NCI-H187 treated with DMSO at 0.1 percent for 48 hours (cell line): ENCODE results near the gene MRTFA.

Source experiments
- DNase-seq: peaks from one replicate; lab custom pipeline; 2025; lab: John Stamatoyannopoulos, UW

MRTFA gene

DNA sequence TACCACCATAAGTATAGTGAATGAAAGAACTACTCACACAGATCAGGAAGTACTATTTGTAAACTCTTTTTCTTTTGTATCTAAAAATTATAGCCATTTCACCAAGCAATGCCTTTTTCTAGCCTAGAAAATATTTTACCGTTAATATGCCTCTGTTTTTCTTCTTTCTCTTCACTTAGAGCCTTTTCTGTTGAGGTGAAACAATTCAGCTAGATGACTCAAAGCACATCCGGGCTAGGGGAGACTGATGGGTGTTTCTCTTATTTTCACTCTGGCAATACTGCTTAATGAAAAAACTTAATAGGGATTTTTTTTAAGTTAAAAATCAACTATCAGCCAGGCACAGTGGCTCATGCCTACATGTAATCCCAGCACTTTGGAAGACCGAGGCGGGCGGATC is 172.8 kb downstream of the MRTFA start:
- no peak for DNase-seq

DNA sequence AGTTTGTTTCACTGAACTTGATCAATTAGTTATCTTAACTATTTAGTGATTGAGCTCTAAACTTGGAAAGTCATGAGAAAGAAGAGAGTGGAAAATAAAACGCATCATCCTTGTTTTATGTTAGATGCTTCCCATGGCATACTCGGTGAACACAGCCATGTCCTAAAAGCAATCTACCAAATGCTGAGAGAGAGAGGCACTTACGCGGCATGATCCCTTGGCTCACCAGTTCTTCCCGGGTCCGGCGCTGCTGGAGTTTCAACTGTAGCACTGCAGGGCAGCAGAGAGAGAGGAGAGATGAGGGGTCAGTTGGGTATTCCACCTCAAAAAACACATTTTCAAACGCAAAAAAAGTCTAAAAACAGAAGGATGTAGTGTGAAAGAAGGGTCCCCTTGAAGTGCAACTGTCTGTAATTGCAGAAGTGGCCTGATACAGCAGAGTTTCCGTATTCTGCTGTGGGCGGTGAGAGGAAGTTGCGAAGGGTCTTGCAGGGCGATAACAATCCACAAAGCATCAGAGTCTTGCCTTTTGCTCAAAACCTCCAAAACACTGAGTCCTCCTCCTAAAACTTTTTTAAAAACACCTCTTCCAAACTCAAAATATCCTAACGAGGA is 173.4 kb downstream of the MRTFA start:
- DNase-seq = no peak

DNA sequence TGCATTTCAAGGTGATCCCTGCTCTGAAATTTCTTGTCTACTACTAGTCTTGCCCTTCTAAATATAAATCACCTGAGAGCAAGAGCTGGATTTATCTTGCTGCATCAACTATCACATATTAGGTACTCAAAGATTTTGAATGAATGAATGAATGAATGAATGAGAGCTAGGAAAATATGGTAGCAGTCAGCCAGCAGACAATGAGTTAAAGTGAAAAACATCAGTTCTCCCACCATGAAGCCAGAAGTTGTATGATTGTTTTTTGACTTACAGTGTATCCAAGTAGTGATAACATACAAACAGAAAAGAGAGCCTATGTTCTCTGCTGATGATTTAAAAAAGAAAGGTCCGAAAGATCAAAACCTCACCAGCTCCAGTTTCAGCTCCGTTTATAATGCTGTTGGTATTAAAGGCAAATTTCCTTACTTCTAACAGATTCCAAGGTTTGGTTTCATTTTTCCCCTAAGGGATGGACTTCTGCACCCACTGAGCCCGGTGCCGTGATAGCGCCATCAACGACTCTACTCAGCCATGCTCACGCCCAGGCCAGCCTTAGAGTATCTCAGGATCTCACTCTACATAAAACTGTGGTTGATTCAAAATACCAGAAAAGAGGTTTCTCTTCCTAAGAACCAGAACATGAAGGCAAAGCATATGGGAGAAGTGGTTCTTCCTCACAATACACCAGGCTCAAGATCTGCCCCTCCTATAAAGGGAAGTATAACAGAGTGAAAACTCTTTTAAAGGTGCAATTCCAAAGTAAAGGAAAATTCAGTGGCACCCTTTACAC is 174.1 kb downstream of the MRTFA start:
- no peak for DNase-seq

DNA sequence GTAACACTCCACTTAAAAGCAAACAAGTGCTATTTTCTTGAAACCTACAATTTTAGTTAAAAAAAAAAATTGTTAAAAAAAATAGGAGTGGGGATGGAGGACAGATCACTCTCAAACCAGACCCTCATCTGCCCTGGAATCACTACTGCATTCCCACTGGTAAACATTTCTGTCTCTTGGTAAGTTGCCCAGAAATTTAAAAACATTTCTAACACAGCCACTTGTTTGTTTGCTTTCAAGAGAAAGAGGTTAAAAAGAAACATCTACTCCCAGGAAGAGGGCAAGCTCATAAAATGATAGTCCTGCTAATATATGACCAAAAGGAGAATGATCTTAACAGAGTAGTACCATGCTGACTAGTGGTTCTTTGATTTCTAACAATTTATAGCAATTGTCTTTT is 182.8 kb downstream of the MRTFA start:
- no peak for DNase-seq

DNA sequence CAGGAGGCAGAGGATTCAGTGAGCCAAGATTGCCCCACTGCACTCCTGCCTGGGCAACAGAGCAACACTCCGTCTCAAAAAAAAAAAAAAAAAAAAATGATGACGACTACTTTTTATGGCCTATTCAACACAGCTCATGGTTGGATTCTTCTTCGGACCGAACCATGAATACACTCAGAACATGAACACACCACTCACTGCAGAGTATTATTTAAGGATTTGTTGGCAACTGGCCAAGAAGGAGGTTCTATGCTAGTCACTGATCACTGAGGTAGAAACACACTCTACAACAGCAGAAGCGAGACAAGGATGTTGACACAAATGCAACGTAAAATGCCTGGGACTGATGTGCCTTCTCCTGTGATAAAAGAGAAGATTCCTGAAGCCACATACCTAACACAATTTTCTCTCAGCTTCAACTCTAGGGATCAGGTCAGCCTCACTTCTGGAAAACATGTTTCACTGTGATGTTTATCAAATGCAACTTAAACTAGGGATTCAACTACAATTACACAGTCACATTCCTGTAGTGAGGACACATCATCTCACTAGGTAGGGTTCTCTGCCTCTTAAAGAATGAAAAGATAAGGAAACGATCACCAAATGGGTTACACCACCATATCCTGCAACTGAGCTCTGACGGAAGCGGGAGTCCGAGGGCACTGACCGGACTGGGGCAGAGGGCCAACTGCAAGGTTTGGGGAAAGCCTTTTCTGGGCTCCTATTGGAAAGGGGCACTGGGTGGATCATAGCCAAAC is 183.6 kb downstream of the MRTFA start:
- peak; percentile 1 for DNase-seq

DNA sequence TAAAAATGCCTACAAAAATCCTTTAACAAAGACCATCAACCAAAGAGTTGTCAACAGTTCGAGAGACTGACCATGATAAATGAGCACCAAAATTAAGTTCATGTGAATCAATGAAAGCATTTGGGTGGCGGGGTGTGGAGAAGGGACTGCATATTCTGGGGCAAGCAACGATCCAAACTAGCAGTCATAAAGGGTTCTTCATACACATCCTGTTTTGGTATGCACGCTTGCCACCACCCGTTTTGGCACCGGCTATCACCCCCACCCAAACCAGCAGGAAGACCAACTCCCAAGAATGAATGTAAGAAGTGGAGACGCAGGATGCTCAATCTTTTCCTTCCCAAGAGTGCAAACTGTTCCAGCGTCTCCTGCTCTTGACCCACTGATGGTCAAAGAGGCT is 185.3 kb downstream of the MRTFA start:
- DNase-seq = no peak

DNA sequence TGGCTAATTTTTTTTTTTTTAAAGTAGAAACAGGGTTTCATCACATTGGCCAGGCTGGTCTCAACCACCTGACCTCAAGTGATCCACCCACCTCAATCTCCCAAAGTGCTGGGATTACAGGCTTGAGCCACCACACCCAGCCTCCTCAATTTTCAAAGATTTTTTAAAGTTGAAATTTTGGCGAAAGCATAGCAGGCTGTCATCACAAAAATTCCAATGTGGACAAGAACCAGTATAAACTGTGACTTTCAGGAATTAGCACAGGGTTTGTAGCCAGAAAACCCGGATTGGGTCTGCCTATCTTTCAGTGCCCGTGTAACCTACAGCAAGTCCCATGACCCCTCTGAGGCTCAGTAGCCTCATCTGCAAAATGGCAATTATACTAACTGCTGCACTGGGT is 185.9 kb downstream of the MRTFA start:
- DNase-seq = no peak

DNA sequence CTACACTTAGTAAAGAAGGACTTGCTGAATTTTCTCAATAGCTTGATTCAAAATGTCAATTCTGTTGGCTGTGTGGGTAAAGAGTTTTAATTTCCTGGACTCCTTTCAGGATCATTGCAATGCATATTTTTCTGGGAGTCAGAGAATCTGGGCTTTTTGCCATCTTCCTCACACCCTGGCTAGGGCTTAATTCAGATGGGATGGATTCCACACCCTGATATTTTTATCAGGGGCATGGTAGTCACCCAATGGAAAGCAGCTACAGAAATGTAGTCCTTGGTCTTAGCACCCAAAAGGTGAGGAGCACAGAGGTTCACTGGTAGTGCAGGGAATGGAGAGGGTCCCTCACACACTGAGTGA is 186.9 kb downstream of the MRTFA start:
- DNase-seq = no peak

DNA sequence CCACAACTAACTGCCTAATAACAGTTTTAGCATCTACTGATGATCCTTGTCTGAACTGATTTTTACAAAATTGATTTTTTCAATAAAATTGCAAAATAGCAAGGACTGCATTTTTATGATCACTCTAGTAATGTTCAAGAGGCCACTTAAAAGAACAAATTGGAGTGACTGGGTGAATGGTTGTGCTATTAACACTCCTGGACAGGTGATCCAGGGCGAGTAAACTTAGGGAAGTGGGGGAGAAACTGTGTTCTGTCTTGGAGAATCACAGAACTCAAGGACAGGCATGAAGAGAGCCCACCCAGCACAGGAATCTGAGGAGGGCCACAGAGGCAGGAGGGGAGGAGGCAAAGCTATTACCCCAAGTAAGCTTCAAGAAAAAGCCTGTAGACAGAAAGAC is 190.3 kb downstream of the MRTFA start:
- DNase-seq = no peak

DNA sequence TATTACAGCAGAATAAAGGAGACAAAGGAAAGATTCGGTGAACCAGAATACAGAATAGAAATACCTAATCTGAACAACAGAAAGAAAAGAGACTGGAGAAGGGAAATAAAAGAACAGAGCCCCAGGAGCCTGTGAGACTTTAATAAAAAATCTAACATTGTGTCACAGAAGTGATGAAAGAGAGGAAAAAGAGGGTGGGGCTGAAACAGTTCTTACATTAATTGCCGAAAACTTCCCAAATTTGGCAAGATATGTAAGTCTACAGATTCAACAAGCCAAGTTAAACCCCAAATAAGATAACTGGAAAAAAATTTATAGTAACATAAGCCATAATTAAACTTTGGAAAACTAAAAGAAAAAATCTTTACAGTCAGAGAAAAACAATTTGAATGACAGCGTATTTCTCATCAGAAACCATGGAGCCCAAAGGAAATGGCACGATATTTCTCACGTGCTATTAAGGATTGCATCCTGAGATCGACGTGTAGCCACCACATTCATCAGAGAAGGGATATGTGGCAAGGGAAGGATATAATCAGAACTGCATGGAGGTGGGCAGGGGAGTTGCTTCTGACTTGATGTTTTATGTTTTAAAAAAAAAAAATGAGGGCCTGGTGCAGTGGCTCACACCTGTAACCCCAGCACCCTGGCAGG is 192.2 kb downstream of the MRTFA start:
- no peak for DNase-seq

DNA sequence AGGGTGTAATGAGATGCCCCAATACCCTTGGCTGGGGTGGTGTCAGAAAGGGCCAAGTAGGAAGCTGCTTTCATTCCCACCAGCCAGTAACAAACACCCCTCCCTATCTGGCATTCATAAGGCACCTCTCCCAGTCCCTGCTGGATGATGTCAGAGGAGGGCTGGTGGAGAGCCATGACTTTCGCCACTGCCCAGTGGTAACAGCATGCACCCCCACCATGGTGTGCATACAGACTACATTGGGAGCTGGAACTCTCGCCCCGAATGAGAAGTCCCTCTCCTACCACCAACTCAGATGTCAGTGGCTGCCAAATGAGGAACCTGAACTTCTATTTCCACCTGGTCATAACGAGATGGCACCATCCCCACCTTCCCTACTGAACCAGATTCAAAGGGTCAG is 192.8 kb downstream of the MRTFA start:
- no peak for DNase-seq

DNA sequence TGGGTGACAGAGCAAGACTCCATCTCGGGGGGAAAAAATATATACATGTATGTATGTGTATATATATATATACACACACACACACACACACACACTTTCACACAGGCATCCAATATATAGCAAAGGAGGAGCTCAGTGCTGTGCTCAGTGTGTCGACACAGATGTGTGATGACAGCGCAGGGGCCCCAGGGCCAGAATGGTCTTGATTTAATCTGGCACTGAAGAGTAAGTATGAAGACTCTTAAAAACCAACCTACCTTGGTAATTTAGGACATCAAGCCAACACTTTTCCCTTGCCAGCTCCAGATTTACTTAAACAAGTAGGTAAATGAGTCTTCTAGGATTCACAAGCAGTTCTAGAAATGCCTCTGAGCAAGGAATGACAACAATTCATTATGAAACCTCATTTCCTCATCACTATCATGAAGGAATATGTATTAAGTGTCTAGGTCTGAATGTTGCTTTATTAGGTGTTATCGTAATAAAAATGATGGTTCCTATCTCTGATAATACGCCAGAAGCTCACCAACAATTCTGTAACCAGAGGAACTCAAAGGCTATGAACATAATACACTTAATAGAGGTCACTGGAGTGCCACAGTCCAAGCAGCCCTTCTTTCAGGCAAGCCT is 194.6 kb downstream of the MRTFA start:
- DNase-seq = no peak

DNA sequence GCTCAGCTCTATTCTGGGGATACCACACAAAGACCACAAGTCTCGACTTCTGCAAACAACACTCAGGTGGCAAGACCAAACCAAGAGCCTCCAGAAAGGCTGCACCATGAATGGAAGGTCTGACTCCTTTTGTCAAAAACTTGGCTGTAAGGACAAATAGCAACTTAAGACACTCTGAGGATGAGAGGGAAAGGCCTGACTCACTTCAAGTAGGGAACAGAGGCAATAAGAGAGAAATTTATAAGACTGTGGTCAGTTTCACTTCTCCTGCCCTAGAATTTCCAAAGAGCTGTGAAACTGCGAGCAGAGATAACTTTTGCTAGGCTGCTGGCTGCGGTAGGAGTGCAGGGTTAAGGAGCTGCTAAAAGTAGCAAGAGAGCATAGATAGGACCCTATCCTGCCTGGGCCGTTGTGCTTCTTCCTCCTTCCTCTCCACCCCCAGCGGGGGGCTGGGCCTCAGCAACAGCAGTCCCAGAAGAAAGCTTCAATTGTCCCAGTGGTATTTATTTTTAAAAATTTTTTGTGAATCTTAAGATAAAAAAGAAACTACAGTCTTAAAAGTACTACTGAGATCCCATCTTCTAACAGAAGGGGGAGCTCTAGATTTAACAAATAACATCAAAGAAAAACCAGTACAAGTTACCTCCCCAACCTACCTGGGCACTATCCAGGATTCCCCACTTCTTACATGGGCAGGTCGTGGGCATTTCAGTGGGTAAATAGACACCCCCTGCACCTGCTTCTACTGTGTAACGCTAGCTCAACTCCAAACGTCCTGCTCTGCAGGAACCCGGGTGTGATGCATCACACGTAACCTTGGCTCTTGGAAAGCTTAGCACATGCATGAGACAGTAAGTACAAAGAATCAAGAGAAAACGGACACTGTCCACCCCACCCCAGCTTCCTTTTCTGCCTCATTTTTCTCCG is 199.8 kb downstream of the MRTFA start:
- DNase-seq = peak; percentile 5

DNA sequence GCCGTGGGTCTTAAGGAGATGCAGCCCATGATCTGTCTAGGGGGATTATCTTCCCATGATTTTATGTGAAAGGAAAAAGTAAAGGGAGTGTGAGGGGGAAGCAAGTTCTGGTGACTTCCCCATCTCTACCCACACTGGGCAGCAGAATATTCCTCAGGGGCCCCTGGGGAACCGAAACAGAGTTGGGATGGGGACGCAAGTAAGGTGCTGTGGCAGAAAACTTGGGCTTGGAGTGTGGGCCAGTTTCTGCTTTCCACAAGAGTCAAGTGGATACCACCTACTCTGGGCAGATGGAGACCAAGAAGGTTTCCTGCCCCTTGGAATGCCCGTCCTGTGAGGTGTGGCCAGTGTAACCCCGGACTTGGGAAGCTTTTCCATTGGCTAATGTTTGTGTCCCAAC is 201.8 kb downstream of the MRTFA start:
- DNase-seq = no peak

DNA sequence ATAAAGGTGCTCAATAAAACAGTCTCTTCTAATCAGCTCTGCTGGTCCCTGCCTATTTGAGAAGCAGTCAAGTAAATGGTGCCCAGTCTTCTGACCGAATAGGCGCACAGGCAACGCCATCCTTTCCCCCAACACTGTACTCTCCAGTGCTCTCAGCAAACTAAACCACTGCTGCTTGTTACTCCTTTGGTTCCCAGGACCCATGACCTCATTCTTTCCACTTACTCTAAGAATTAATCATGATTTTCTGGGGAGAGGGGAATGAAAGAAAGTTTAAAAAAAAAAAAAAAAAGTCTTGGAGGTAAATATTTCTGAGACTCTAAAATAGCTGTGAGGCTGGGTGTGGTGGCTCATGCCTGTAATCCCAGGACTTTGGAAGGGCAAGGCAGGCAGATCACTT is 202.4 kb downstream of the MRTFA start:
- DNase-seq = no peak

DNA sequence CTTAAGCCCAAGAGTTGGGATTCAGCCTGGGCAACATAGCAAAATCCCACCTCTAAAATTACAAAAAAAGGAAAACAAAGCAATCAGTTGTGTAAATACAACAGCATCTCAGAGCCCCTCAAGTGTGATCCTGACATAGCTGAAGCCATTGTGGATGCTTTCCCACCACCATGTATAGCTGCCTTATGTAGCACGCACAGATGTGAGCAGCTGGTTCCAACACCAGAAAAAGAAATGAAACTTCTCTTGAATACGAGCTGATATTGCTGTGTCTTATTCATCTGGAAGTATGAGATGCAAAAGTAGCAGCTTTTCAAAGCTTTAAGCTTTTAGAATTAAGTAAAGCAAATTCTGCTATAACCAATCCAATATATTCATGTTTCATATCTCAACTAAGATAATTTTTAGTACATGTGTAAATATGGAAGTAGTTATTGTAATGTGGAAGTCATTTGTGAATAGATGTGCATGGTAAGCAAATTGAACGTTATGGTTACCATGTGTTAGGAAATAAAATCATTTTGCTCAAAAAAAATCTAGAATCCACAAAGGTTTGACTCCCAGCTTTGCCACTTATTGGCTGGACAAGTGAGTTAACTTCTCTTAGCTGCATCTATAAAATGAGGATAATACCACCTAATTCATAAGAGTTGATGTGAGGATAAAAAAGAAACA is 203.0 kb downstream of the MRTFA start:
- DNase-seq = no peak

DNA sequence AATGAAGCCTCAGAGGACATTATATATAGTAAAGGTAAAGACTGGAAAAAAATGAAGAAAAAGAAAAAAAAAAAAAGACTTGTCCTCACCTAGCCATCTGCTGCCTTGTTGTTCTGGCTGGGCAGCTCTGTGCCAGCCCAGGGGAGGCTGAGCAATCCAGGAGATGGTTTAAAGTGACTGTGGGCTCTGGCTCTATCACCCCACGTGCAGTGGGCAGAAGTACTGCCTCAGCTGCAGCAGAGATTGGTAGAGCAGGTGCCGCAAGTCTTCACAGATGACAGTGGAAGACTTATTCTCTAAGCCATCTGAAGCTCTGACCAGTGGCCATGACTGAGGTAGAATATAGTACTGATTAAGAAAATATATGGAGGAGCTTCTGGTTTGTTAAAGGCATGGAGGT is 203.9 kb downstream of the MRTFA start:
- DNase-seq = no peak

DNA sequence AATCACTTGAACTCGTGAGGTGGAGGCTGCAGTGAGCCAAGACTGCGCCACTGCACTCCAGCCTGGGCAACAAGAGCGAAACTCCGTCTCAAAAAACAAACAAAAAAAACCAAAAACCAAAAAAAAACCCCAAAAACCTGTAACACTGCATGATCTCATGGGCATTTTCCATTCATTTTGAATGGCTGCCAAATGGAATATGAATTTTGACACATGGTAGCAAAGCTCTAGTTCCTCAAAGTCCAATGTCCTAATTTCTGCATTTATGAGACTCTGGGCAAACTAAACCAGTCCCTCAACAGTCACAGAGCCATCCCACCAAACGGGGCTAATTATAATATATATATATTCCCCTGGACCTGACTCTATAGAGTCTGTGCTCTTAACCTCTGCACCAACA is 204.4 kb downstream of the MRTFA start:
- DNase-seq = no peak

DNA sequence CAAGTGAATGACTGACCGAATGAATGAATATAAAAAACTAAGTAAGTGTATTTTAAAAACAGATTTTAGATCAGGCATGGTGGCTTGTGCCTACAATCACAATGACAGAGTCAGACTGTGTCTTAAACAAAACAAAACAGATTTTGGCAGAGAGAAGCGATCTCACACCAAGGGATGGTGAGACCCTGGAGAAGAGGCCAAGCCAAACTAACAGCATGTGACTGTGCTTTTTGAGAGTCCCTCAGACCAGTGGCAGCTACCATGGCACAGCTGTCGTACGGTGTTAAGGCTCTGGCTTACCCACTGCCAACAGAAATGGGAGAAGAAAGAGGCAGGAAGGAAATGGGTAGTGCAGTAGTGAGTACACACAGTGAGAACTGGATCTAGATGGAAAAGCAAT is 205.5 kb downstream of the MRTFA start:
- DNase-seq = no peak

DNA sequence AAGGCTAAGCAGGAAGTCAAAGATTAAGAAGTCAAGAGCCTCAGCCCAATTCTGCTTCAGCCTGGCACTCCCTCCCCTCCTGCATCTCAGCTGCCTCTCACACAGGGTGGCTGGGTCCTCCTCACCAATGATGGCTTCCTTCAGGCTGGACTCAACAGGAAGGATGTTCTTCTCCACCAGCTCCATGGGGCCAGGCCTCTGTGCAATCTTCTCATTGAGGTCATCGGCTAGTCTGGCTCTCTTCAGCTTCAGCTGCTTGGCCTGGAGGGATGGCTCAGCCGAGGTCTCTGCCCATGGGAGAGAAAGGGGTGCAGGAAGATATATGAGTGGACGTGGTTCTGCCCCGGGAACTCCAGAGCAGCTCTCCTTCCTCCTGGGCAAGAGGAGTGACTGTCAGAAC is 207.0 kb downstream of the MRTFA start:
- no peak for DNase-seq

DNA sequence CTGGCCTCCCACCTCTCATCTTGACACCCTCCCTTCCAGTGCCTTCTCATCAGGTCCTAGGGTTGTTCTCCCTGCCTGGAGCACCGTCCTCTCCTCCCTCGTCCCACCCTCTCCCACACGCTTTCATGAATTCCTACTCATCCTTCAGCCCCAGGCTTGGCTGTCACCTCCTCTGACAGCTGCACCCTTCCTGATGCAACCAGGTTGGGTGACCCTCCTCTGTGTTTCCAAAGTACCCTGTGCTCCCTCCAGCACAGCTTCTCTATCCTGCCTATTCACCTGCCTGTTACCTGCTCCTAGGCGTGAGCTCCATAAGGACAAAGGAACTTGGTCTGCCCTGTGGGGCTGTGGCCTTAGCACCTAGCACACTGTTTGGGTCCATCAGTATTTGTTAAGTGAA is 207.7 kb downstream of the MRTFA start:
- no peak for DNase-seq
